ENCODE results near the gene TMEM9.

GRCh38 chr1:201139756-201140155 is 14.5 kb downstream of the TMEM9 start:
- TF ChIP-seq CTCF (IDR thresholded peaks at IDR 0.05; ENCODE audit: low read depth, low read length, missing input control) (no peak), MAX (IDR thresholded peaks at IDR 0.05) (no peak), EGR1 (IDR thresholded peaks at IDR 0.05; ENCODE audit: low read depth in 2 of 2) (no peak), REST (IDR thresholded peaks at IDR 0.05) (no peak)

Data from liver (tissue), 3 donors.